ENCODE results near the gene PALLD. TPM values are rescaled to one million over a fixed set of nuclear protein-coding genes. Genes with fewer than 3 reads are reported as not detected.
A peak's percentile ranks its signal among the peaks of the same experiment; 100 is the strongest.

The PALLD gene
- total RNA-seq, 1 donor from 2014 or later = 69.2 TPM

DNA sequence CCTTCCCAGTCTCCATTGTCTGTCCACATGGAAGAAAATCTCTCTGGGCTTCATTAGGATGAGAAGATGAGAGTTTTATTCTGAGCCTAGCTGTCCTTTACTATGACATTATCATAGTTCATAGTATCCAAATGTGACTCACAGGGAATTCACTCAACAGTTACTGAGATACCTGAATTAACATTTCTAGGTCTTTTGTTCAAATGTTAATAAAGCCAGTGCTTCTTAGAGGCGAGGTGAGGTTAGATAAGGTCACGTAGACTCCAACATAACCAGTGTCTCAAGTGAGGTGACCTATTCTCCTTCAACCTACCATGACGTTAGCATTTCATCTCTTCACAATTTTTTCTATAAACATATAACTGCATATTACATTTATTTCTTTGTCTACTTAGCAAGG is 67.2 kb downstream of the PALLD start:
- TF ChIP-seq, protein P1, sequence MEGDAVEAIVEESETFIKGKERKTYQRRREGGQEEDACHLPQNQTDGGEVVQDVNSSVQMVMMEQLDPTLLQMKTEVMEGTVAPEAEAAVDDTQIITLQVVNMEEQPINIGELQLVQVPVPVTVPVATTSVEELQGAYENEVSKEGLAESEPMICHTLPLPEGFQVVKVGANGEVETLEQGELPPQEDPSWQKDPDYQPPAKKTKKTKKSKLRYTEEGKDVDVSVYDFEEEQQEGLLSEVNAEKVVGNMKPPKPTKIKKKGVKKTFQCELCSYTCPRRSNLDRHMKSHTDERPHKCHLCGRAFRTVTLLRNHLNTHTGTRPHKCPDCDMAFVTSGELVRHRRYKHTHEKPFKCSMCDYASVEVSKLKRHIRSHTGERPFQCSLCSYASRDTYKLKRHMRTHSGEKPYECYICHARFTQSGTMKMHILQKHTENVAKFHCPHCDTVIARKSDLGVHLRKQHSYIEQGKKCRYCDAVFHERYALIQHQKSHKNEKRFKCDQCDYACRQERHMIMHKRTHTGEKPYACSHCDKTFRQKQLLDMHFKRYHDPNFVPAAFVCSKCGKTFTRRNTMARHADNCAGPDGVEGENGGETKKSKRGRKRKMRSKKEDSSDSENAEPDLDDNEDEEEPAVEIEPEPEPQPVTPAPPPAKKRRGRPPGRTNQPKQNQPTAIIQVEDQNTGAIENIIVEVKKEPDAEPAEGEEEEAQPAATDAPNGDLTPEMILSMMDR (IDR thresholded peaks at IDR 0.05; ENCODE audit: insufficient read depth, low read length, severe bottlenecking) = no peak
- FAIRE-seq (no peak), DNase-seq (ENCODE audit: low read depth) (no peak)
- H3K27me3 ChIP-seq (ENCODE audit: control insufficient read depth, insufficient read depth, low read length) = no peaks in the 10 kb centered on the region
- H3K36me3 ChIP-seq (ENCODE audit: control insufficient read depth, insufficient read depth, low read length) = no peaks in the 10 kb centered on the region
- H3K4me3 ChIP-seq (ENCODE audit: low read depth, low read length) = no peak overlapping the region

DNA sequence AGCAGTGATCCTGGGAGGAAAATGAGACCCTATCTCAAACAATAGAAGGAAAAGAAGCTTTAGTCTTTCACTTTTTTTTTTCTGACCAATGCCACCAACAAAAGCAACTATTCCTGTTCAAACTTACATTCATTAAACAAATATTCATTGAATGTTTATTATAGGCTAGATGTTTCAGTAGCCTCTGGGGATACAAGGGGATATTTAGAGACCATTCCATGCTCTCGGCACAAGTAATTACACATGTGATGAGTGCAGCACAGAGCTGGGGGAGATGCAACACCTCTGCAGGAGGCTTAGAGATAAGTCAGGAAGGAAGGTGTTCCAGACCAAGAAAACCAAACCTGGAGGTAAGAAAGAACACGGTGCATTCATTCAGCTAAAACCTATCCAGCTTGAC is 68.3 kb downstream of the PALLD start:
- FAIRE-seq (no peak), DNase-seq (ENCODE audit: low read depth) (no peak)
- TF ChIP-seq, protein P1 (IDR thresholded peaks at IDR 0.05; ENCODE audit: insufficient read depth, low read length, severe bottlenecking) = no peak
- no peak overlapping the region for H3K4me3 ChIP-seq (ENCODE audit: low read depth, low read length)
- no peaks in the 10 kb centered on the region for H3K27me3 ChIP-seq (ENCODE audit: control insufficient read depth, insufficient read depth, low read length)
- no peaks in the 10 kb centered on the region for H3K36me3 ChIP-seq (ENCODE audit: control insufficient read depth, insufficient read depth, low read length)

DNA sequence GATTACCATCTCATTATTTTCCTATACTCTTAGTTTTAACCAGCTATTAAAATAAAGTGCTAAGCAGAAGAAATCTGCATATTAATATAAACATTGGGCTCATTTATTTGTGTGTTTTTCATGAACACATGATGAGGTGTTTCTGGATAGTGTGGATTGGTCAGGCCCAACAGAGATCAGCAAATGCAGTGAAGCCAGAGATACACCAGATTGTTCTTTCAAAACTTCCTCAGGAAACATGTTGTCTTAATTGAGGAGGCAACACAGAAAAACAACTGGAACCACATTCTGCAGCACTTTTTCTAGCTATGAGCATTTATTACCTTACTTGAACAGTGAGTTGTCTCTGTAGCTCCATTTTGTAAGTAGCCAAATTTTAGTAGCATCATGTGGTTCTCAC is 69.9 kb downstream of the PALLD start:
- Histone ChIP-seq H3K4me3 (ENCODE audit: low read depth, low read length) (no peak overlapping the region), H3K36me3 (ENCODE audit: control insufficient read depth, insufficient read depth, low read length) (no peaks in the 10 kb centered on the region), H3K27me3 (ENCODE audit: control insufficient read depth, insufficient read depth, low read length) (no peaks in the 10 kb centered on the region)
- TF ChIP-seq, protein P1 (IDR thresholded peaks at IDR 0.05; ENCODE audit: insufficient read depth, low read length, severe bottlenecking) = no peak
- DNase-seq (ENCODE audit: low read depth) (no peak), FAIRE-seq (no peak)

DNA sequence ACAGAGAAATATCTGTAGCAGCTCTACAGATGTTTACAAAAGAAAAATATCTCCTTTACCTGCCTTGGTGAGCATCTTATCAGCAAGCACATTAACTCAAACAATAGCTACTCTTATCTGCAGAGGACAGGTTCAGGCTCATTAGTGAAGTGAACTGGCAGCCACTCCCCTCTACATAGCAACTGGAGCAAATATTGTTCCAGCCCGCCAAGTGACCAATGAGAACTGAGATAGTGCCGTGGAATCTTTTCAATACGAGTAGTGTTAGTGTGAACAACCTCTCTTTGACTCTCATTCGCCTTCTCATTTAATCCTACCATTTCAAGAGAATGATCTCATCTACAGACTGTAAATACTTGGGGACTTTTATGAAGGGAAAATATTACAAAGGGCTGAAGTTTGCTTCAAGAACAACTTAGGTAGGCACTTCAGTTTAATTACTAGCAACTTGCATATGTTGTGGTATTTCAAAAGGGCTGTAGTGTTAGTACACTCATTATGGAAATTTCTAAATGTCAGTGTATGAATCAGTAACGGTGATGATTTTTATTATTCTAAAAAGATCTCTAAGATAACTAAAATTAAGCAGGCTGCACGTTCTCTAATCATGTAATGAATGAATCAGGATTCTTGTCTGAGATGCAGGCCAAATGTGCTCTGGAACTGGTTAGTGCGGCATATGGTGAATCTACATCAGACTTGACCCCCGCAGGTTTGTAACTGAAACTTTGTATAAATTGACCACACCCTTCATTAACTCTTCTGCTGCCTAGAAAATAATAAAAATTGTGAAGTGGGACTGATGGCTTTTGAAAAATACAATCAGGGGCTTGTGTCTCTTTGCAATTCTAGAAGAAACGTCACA is 72.4 kb downstream of the PALLD start:
- Histone ChIP-seq H3K36me3 (ENCODE audit: control insufficient read depth, insufficient read depth, low read length) (no peaks in the 10 kb centered on the region), H3K27me3 (ENCODE audit: control insufficient read depth, insufficient read depth, low read length) (no peaks in the 10 kb centered on the region), H3K4me3 (ENCODE audit: low read depth, low read length) (no peak overlapping the region)
- DNase-seq (ENCODE audit: low read depth) (peak; percentile 83), FAIRE-seq (no peak)
- TF ChIP-seq, protein P1 (IDR thresholded peaks at IDR 0.05; ENCODE audit: insufficient read depth, low read length, severe bottlenecking) = no peak

DNA sequence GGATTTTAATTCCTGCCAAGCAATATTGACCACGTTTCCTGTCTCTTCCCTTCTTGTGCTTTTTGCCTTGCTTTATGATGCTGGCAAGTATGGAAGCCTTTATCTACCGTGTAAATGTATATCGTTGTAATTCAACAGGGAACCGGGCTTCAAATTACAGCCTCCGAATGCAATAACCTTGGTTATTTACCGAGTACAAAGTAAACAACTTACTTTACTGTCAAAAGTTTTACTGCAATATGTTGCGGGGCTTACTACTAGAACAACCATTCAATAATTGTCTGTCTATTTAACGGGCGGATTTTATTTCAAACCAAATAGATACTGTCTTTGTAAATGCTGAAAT is 73.1 kb downstream of the PALLD start:
- no peak for FAIRE-seq
- TF ChIP-seq, protein P1 (IDR thresholded peaks at IDR 0.05; ENCODE audit: insufficient read depth, low read length, severe bottlenecking) = no peak
- Histone ChIP-seq H3K27me3 (ENCODE audit: control insufficient read depth, insufficient read depth, low read length) (no peaks in the 10 kb centered on the region), H3K4me3 (ENCODE audit: low read depth, low read length) (no peak overlapping the region), H3K36me3 (ENCODE audit: control insufficient read depth, insufficient read depth, low read length) (no peaks in the 10 kb centered on the region)
- DNase-seq (ENCODE audit: low read depth) = no peak

DNA sequence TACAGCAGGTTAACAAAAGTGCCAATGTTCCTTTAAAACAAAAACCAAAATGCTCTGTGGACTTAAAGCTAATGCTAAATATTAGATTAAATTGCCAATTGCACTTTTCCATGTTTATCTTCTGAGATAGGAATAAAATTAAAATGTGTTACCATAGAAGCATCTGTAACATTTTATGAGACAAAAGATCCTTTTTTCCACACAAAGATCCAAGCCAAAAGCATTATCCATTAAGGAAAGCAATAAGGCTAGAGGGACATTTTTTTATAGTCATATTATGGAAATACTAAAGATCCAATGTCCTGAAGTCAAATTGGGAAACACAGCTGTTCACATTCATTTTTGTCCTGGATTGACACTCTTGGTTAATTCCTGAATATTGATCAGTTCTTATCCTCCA is 73.6 kb downstream of the PALLD start:
- H3K4me3 ChIP-seq (ENCODE audit: low read depth, low read length) = no peak overlapping the region
- TF ChIP-seq, protein P1 (IDR thresholded peaks at IDR 0.05; ENCODE audit: insufficient read depth, low read length, severe bottlenecking) = no peak
- FAIRE-seq (no peak), DNase-seq (ENCODE audit: low read depth) (no peak)
- no peaks in the 10 kb centered on the region for H3K27me3 ChIP-seq (ENCODE audit: control insufficient read depth, insufficient read depth, low read length)
- no peaks in the 10 kb centered on the region for H3K36me3 ChIP-seq (ENCODE audit: control insufficient read depth, insufficient read depth, low read length)
